Stomach (tissue), 4 donors: ENCODE data around the gene NR4A2.

Experiments
- POLR2A ChIP-seq, 4 donors: fragments of 450-650 bp; IDR thresholded peaks; one replicate each; pipeline ENCODE4 v1.6.1; 2016; ENCODE audit warnings: antibody characterized with exemption in 4 of 4, control low read depth in 2 of 4, mild to moderate bottlenecking in 1 of 4, moderate library complexity in 1 of 4
- POLR2AphosphoS5 ChIP-seq, 3 donors: sonication (generic); formaldehyde crosslinking; IDR thresholded peaks; one replicate each; pipeline ENCODE4 v1.6.1; 2016; ENCODE audit warnings: antibody characterized with exemption in 3 of 3
- TF ChIP-seq, protein P1 (sequence below), 7 experiments: fragments of 450-650 bp in 4 of 7; fragments of 200-600 bp in 3 of 7; sonication (generic) in 3 of 7; IDR thresholded peaks; one replicate each; pipeline ENCODE4 v1.5.1; 2016 to 2019; ENCODE audit warnings: antibody characterized with exemption in 7 of 7, control low read depth in 2 of 7, mild to moderate bottlenecking in 1 of 7

DNA sequence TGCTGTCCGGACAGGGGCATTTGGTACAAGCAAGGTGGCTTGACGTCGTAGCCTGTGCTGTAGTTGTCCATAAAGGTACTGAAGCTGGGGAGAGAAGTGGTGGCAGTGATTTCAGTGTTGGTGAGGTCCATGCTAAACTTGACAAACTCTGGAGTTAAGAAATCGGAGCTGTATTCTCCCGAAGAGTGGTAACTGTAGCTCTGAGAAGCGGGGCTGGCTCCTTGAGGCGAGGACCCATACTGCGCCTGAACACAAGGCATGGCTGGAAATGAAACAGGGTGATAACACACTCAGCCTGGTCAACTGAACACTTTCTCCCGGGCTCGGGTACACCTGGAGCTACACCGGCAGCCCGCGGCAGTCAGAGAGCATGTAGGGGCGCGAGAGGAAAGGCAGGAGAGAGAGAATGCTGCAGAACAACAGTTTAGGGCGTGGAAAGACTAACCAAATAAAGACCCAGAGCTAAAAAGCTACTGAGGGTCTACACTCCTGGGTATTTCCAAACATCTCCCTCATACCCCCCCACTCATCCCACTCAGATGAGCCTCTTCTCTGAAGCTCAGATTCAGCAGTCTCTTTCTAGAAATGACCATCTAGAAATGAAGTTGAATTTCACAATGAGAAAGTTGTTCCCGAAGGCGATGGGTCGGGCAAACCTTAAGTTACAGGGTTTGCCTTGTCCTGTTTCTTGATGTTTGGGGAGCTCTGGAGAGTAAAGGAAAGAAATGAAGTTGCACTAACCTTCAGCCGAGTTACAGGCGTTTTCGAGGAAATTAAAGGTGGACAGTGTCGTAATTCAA is 2.4 kb downstream of the NR4A2 start:
- TF ChIP-seq, protein P1, sequence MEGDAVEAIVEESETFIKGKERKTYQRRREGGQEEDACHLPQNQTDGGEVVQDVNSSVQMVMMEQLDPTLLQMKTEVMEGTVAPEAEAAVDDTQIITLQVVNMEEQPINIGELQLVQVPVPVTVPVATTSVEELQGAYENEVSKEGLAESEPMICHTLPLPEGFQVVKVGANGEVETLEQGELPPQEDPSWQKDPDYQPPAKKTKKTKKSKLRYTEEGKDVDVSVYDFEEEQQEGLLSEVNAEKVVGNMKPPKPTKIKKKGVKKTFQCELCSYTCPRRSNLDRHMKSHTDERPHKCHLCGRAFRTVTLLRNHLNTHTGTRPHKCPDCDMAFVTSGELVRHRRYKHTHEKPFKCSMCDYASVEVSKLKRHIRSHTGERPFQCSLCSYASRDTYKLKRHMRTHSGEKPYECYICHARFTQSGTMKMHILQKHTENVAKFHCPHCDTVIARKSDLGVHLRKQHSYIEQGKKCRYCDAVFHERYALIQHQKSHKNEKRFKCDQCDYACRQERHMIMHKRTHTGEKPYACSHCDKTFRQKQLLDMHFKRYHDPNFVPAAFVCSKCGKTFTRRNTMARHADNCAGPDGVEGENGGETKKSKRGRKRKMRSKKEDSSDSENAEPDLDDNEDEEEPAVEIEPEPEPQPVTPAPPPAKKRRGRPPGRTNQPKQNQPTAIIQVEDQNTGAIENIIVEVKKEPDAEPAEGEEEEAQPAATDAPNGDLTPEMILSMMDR (IDR thresholded peaks at IDR 0.05): no peak
- TF ChIP-seq POLR2A (IDR thresholded peaks at IDR 0.05) (no peak), POLR2AphosphoS5 (IDR thresholded peaks at IDR 0.05) (no peak)
